H1 (cell line): ENCODE results near the gene KDM6B. TPM values are rescaled to one million over a fixed set of nuclear protein-coding genes. Genes with fewer than 3 reads are reported as not detected.

Experiments used
- CTCF ChIA-PET: fragments of 300-600 bp; sonication (Branson Sonifier 250); formaldehyde crosslinking; loops from one replicate; lab custom pipeline; 2021; ENCODE audit not compliant: partially characterized antibody; lab: Charles Lee
- POLR2A ChIA-PET: fragments of 300-600 bp; sonication (Branson Sonifier 250); formaldehyde crosslinking; loops from one replicate; lab custom pipeline; 2021; ENCODE audit warnings: inconsistent platforms; ENCODE audit not compliant: partially characterized antibody; lab: Charles Lee
- DNase-seq, 2 experiments: peaks; one replicate each; pipeline versions ENCODE4 v3.0.0 to v3.0.0-alpha.2; 2010 to 2022; ENCODE audit warnings: low spot score in 2 of 2, low read depth in 1 of 2, mixed read lengths in 1 of 2
- FAIRE-seq: peaks from 2 replicates; lab custom pipeline; 2011; peaks lifted over from hg19 to GRCh38; lab: Jason Lieb, UNC
- H2AFZ ChIP-seq: 2 replicates; pipeline ENCODE4 v1.8.1; 2012; ENCODE audit warnings: low read length, inconsistent platforms
- H2AK5ac ChIP-seq: 2 replicates; pipeline ENCODE4 v1.6.1; 2013; ENCODE audit warnings: low read depth, low read length
- H2BK120ac ChIP-seq: replicated peaks from 2 replicates; pipeline ENCODE3; 2013; ENCODE audit warnings: low read depth, low read length, inconsistent platforms
- H2BK12ac ChIP-seq: 2 replicates; pipeline ENCODE4 v1.6.1; 2013; ENCODE audit warnings: low read depth, low read length
- H2BK15ac ChIP-seq: 2 replicates; pipeline ENCODE4 v1.6.1; 2013; ENCODE audit warnings: low read length
- H2BK20ac ChIP-seq: 2 replicates; pipeline ENCODE4 v1.6.1; 2013; ENCODE audit warnings: low read length
- H2BK5ac ChIP-seq: 2 replicates; pipeline ENCODE4 v1.6.1; 2013; ENCODE audit warnings: low read depth, low read length
- H3K14ac ChIP-seq: 2 replicates; pipeline ENCODE4 v1.6.1; 2013; ENCODE audit warnings: inconsistent platforms; ENCODE audit not compliant: insufficient read length
- H3K18ac ChIP-seq: 2 replicates; pipeline ENCODE4 v1.6.1; 2013; ENCODE audit warnings: low read length; ENCODE audit errors: extremely low read depth
- H3K23ac ChIP-seq: 2 replicates; pipeline ENCODE4 v1.6.1; 2013; ENCODE audit warnings: inconsistent platforms; ENCODE audit not compliant: insufficient read length
- H3K23me2 ChIP-seq: 2 replicates; pipeline ENCODE4 v1.6.1; 2013; ENCODE audit warnings: low read depth, low read length
- H3K27ac ChIP-seq: 2 replicates; pipeline ENCODE4 v1.6.1; 2011; ENCODE audit warnings: low read depth, low read length, inconsistent platforms
- H3K27me3 ChIP-seq, 4 experiments: replicated peaks in 1 of 4; 1 replicate in 1 of 4; 2 replicates in 3 of 4; pipeline versions ENCODE4 v1.6.1 to v1.8.1; 2011 to 2013; ENCODE audit warnings: low read length in 3 of 4, mild to moderate bottlenecking in 3 of 4, inconsistent platforms in 2 of 4, mixed read lengths in 2 of 4, moderate library complexity in 1 of 4; ENCODE audit not compliant: control insufficient read depth in 3 of 4, insufficient read depth in 3 of 4; ENCODE audit errors: extremely low read depth in 1 of 4
- H3K36me3 ChIP-seq, 4 experiments: 2 replicates each; pipeline versions ENCODE4 v1.6.1 to v1.8.1; 2011 to 2013; ENCODE audit warnings: mild to moderate bottlenecking in 4 of 4, low read length in 3 of 4, moderate library complexity in 2 of 4, control low read depth in 1 of 4, inconsistent platforms in 1 of 4; ENCODE audit not compliant: insufficient read depth in 4 of 4, control insufficient read depth in 2 of 4
- H3K4ac ChIP-seq: replicated peaks from 2 replicates; pipeline ENCODE3; 2013; ENCODE audit warnings: low read length, low read depth, mixed read lengths, inconsistent platforms; ENCODE audit not compliant: insufficient read length
- H3K4me1 ChIP-seq, 4 experiments: replicated peaks in 1 of 4; 1 replicate in 1 of 4; 2 replicates in 3 of 4; pipeline versions ENCODE4 v1.6.1 to v1.8.1; 2011 to 2013; ENCODE audit warnings: low read length in 3 of 4, inconsistent platforms in 2 of 4, mixed read lengths in 1 of 4; ENCODE audit not compliant: insufficient read depth in 4 of 4, control insufficient read depth in 3 of 4
- H3K4me2 ChIP-seq, 2 experiments: 2 replicates each; pipeline versions ENCODE4 v1.6.1 to v1.8.1; 2011 to 2013; ENCODE audit warnings: low read depth in 2 of 2, low read length in 2 of 2, control low read depth in 1 of 2, inconsistent platforms in 1 of 2, mild to moderate bottlenecking in 1 of 2; ENCODE audit not compliant: insufficient read depth in 1 of 2
- H3K4me3 ChIP-seq, 4 experiments: fragments of 200-600, 300-600 bp in 1 of 4; sonication (generic), shearing (Covaris generic), sonication (Bioruptor Twin) in 1 of 4; 2 replicates each; pipeline versions ENCODE4 v1.5.1 to v1.8.1; 2011 to 2016; ENCODE audit warnings: low read length in 4 of 4, low read depth in 3 of 4, control low read depth in 2 of 4, inconsistent platforms in 2 of 4, mild to moderate bottlenecking in 2 of 4, mixed read lengths in 1 of 4, moderate library complexity in 1 of 4; ENCODE audit not compliant: insufficient read depth in 2 of 4; ENCODE audit errors: extremely low read depth in 1 of 4
- H3K56ac ChIP-seq: replicated peaks from 2 replicates; pipeline ENCODE3; 2013; ENCODE audit warnings: low read depth, mild to moderate bottlenecking, mixed read lengths, low read length, inconsistent platforms; ENCODE audit not compliant: insufficient read length
- H3K79me1 ChIP-seq: 2 replicates; pipeline ENCODE4 v1.6.1; 2013; ENCODE audit warnings: low read depth, low read length, control low read depth
- H3K79me2 ChIP-seq, 2 experiments: 2 replicates each; pipeline versions ENCODE4 v1.6.1 to v1.8.1; 2012 to 2013; ENCODE audit warnings: low read length in 2 of 2, mild to moderate bottlenecking in 2 of 2, inconsistent platforms in 1 of 2; ENCODE audit not compliant: insufficient read depth in 2 of 2, control insufficient read depth in 1 of 2
- H3K9ac ChIP-seq, 4 experiments: replicated peaks in 1 of 4; 1 replicate in 1 of 4; 2 replicates in 3 of 4; pipeline versions ENCODE4 v1.6.1 to v1.8.1; 2011 to 2013; ENCODE audit warnings: low read depth in 3 of 4, low read length in 3 of 4, control low read depth in 2 of 4, mild to moderate bottlenecking in 2 of 4, moderate library complexity in 2 of 4, inconsistent platforms in 1 of 4; ENCODE audit errors: extremely low read depth in 1 of 4
- H3K9me3 ChIP-seq, 2 experiments: 2 replicates each; pipeline versions ENCODE4 v1.6.1 to v1.8.1; 2012 to 2013; ENCODE audit warnings: mild to moderate bottlenecking in 2 of 2, moderate library complexity in 2 of 2, control low read depth in 1 of 2, inconsistent platforms in 1 of 2, low read depth in 1 of 2, low read length in 1 of 2, mixed read lengths in 1 of 2; ENCODE audit not compliant: insufficient read depth in 2 of 2
- H4K20me1 ChIP-seq, 2 experiments: replicated peaks in 1 of 2; 2 replicates each; pipeline versions ENCODE3 to v1.8.1; 2011 to 2013; ENCODE audit warnings: inconsistent platforms in 2 of 2, low read length in 2 of 2, mild to moderate bottlenecking in 1 of 2; ENCODE audit not compliant: insufficient read depth in 2 of 2, control insufficient read depth in 1 of 2
- H4K5ac ChIP-seq: 2 replicates; pipeline ENCODE4 v1.6.1; 2013; ENCODE audit warnings: low read length, low read depth, mixed read lengths, inconsistent platforms; ENCODE audit not compliant: insufficient read length
- H4K8ac ChIP-seq: 2 replicates; pipeline ENCODE4 v1.8.0; 2013; ENCODE audit warnings: mild to moderate bottlenecking, moderate library complexity, low read length, inconsistent platforms; ENCODE audit not compliant: insufficient read depth; ENCODE audit errors: extremely low read depth
- H4K91ac ChIP-seq: replicated peaks from 2 replicates; pipeline ENCODE3; 2013; ENCODE audit warnings: low read length, mixed read lengths, inconsistent platforms; ENCODE audit not compliant: insufficient read length
- SP1 ChIP-seq: IDR thresholded peaks from 2 replicates; pipeline ENCODE4 v1.6.1; 2011; ENCODE audit warnings: low read depth, low read length
- WGBS, 2 experiments: shearing (Covaris generic) in 1 of 2; methylation state at CpG; one replicate each; pipeline versions ENCODE4 v1.1.6 to v1.1.7; 2013 to 2015; ENCODE audit warnings: low lambda C conversion rate in 2 of 2, mixed read lengths in 2 of 2, inconsistent platforms in 1 of 2, low coverage in 1 of 2, missing lambda C conversion rate in 1 of 2; ENCODE audit not compliant: insufficient replicate concordance in 2 of 2, insufficient coverage in 1 of 2, insufficient read length in 1 of 2; ENCODE audit errors: extremely low coverage in 1 of 2, missing lambda C conversion rate in 1 of 2; 5-methylcytosine and 5-hydroxymethylcytosine counted together
- polyA plus RNA-seq, 7 experiments: library from polyadenylated mRNA; depleted of rRNA in 3 of 7; stranded (reverse) in 5 of 7; unstranded in 2 of 7; fragments of >200 nt in 5 of 7; fragments of 200-250 nt in 2 of 7; gene quantifications; 1 replicate in 5 of 7; 2 replicates in 1 of 7; 4 replicates in 1 of 7; pipeline versions ENCODE4 v1.2.1 to v1.2.3, GENCODE V29; 2011 to 2013; ENCODE audit warnings: missing spikeins in 2 of 7, mixed read lengths in 2 of 7
- total RNA-seq: library from RNA; stranded (reverse); fragmentation: NEBNext Ultra II Directional; extraction: Animal tissue kit (Norgen Biotek cat#: 25700); gene quantifications from 2 replicates; pipeline ENCODE4 v1.2.1, GENCODE V29; 2021

Gene KDM6B
- total and polyA plus RNA-seq, 2 of the 8 experiments (the other 6 are each of a cell fraction or from before 2014, with no cell fraction given): 0.48 to 3.7 TPM

DNA sequence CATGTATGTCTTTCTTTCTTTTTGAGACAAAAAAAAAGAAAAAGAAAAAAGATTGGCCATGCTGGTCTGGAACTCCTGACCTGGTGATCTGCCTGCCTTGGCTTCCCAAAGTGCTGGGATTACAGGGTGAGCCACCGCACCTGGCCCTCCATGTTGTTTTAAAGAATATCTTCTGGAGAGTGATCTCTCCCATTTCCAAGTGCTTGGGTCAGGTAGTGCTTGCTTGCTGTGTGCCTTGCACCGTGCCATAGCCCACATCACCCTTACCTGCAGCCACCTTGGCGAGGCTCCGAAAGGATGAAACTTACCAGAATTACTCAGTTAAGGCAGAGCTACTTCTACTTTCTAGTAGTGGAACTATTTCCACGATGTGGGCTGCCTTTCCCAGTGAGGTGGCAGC lies 19.0 kb upstream of the KDM6B start:
- no peak overlapping the region for H3K27ac ChIP-seq
- TF ChIP-seq SP1: no peak

More for the DNA sequence above, 19.0 kb upstream of the KDM6B start:
- Histone ChIP-seq H4K20me1 (no peaks in the 10 kb centered on the region), H2BK20ac (no peak overlapping the region), H2AK5ac (no peak overlapping the region), H4K91ac (no peak overlapping the region), H2BK12ac (no peak overlapping the region), H3K14ac (no peak overlapping the region), H3K79me1 (no peaks in the 10 kb centered on the region), H3K36me3 (no peaks in the 10 kb centered on the region), H2BK15ac (no peak overlapping the region), H2AFZ (no peak overlapping the region), H3K79me2 (no peaks in the 10 kb centered on the region), H3K9ac (no peak overlapping the region), H3K23me2 (no peaks in the 10 kb centered on the region), H3K9me3 (no peaks in the 10 kb centered on the region), H3K23ac (no peak overlapping the region), H3K18ac (no peak overlapping the region), H3K4me2 (no peak overlapping the region), H3K56ac (no peak overlapping the region), H4K8ac (no peak overlapping the region), H2BK5ac (no peak overlapping the region), H3K27me3 (peaks cover 0 to 2% (median 0%) of the 10 kb centered on the region in 4 experiments; a peak in 1 of 7 replicates), H3K4me1 (no peaks in the 10 kb centered on the region; a peak in 1 of 7 replicates), H4K5ac (no peak overlapping the region), H2BK120ac (no peak overlapping the region), H3K4ac (no peak overlapping the region), H3K4me3 (no peak overlapping the region)
- CTCF ChIA-PET: interaction anchor here (1.1 kb wide), 1 partner anchor 175 kb away, joined by 3 read pairs; no protein-coding TSS in a partner anchor
- FAIRE-seq (no peak), DNase-seq (no peak)
- POLR2A ChIA-PET: no interaction called here
- 90% methylated on average over 5 of the region's 5 CpGs; no CpG with 5 or more reads in 1 of the 2 experiments for WGBS, 2 experiments
